DOHH2 (cell line): ENCODE results near the gene POLR2A.

Experiments used
- EZH2phosphoT487 ChIP-seq: fragments of 200-600 bp; sonication (generic); IDR thresholded peaks from 2 replicates; pipeline ENCODE4 v1.6.1; 2017; ENCODE audit warnings: borderline replicate concordance, mild to moderate bottlenecking, antibody characterized with exemption, low read length, moderate library complexity, mixed read lengths
- TF ChIP-seq, protein P1 (sequence below): fragments of 200-600 bp; sonication (generic); IDR thresholded peaks from one replicate; pipeline ENCODE4 v1.5.1; 2014; ENCODE audit warnings: antibody characterized with exemption, mild to moderate bottlenecking, low read depth, low read length; ENCODE audit not compliant: poor library complexity, severe bottlenecking

DNA sequence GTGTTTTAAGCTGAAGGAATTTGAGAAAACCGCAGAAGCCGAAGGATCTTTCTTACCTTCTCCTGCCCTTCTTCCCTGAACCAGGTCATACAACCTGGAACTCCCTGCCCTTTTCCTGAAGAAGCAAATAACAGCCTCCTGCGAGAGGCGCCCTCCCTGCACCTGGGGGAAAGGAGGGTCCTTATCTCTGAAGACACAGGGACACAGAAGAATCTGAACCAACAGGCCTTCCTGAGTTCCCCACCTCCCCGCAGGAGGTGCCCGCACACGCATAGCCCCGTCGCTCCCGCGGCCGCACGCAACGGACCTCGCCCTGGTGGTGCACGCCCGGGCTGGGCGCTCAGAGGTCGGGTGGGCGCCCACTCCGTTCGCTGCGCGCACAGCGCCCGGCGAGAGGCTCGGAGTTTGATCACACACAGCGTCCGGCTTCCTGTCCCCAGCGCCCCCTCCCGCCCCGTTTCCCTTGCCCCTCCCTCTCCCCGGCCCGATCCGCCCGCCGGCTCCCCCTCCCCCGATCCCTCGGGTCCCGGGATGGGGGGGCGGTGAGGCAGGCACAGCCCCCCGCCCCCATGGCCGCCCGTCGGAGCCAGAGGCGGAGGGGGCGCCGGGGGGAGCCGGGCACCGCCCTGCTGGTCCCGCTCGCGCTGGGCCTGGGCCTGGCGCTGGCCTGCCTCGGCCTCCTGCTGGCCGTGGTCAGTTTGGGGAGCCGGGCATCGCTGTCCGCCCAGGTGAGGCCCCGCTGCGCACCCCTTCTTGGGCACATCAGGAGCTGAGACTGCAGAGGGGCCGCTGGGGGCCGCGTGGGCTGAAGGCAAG lies 64.6 kb downstream of the POLR2A start, which contains the start of gene TNFSF12:
- TF ChIP-seq, protein P1, sequence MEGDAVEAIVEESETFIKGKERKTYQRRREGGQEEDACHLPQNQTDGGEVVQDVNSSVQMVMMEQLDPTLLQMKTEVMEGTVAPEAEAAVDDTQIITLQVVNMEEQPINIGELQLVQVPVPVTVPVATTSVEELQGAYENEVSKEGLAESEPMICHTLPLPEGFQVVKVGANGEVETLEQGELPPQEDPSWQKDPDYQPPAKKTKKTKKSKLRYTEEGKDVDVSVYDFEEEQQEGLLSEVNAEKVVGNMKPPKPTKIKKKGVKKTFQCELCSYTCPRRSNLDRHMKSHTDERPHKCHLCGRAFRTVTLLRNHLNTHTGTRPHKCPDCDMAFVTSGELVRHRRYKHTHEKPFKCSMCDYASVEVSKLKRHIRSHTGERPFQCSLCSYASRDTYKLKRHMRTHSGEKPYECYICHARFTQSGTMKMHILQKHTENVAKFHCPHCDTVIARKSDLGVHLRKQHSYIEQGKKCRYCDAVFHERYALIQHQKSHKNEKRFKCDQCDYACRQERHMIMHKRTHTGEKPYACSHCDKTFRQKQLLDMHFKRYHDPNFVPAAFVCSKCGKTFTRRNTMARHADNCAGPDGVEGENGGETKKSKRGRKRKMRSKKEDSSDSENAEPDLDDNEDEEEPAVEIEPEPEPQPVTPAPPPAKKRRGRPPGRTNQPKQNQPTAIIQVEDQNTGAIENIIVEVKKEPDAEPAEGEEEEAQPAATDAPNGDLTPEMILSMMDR, result no peak
- 0 out of 2 replicates have a peak, but pooled peaks have one; percentile 55 for TF ChIP-seq EZH2phosphoT487
